Fibroblast of skin of back (primary cell): ENCODE measurements around the gene ZNF175. TPM values are rescaled to one million over a fixed set of nuclear protein-coding genes. Genes with fewer than 3 reads are reported as not detected.

Source experiments
- DNase-seq: peaks from one replicate; pipeline ENCODE4 v3.0.0-alpha.2; 2013
- polyA plus RNA-seq, 2 experiments: library from polyadenylated mRNA; unstranded; fragments of 120-200 nt; gene quantifications; one replicate each; pipeline ENCODE4 v1.2.1, GENCODE V29; 2013; ENCODE audit not compliant: insufficient read length in 2 of 2

Gene ZNF175
- polyA plus RNA-seq (2013, experiment 1 of 2; ENCODE audit: insufficient read length): 6.6 TPM
- 6.6 TPM for polyA plus RNA-seq (2013, experiment 2 of 2; ENCODE audit: insufficient read length)

GRCh38 chr19:51570962-51571575 lies at the start of gene ZNF175:
ZNF175 (plus strand) TSS chr19:51571283; CDS start chr19:51573330, 2,047 bp downstream.
- DNase-seq: peak; percentile 95

GRCh38 chr19:51521357-51521756 lies 49.7 kb upstream of the ZNF175 start:
- no peak for DNase-seq

GRCh38 chr19:51521781-51522180 lies 49.3 kb upstream of the ZNF175 start:
- DNase-seq: no peak

GRCh38 chr19:51524666-51525264 lies 46.3 kb upstream of the ZNF175 start:
- no peak for DNase-seq

GRCh38 chr19:51525651-51526050 lies 45.4 kb upstream of the ZNF175 start:
- no peak for DNase-seq

GRCh38 chr19:51529301-51529700 lies 41.8 kb upstream of the ZNF175 start:
- DNase-seq: no peak

- no peak for DNase-seq
Observed at GRCh38 chr19:51530616-51531015, 40.5 kb upstream of the ZNF175 start.

- no peak for DNase-seq
Observed at GRCh38 chr19:51531349-51532315, 39.5 kb upstream of the ZNF175 start, which contains the start of gene SIGLEC6. SIGLEC6 (minus strand) TSS chr19:51531670; CDS start chr19:51531648, 22 bp downstream.

- DNase-seq: no peak
Observed at GRCh38 chr19:51535535-51535934, 35.5 kb upstream of the ZNF175 start.

GRCh38 chr19:51539821-51540366 lies 31.2 kb upstream of the ZNF175 start:
- no peak for DNase-seq

- DNase-seq: no peak
Observed at GRCh38 chr19:51541458-51542357, 29.4 kb upstream of the ZNF175 start.

- no peak for DNase-seq
Observed at GRCh38 chr19:51542699-51543098, 28.4 kb upstream of the ZNF175 start.

GRCh38 chr19:51544038-51544437 lies 27.0 kb upstream of the ZNF175 start:
- no peak for DNase-seq

- no peak for DNase-seq
Observed at GRCh38 chr19:51546107-51546649, 24.9 kb upstream of the ZNF175 start.

- peak; percentile 38 for DNase-seq
Observed at GRCh38 chr19:51546650-51547396, 24.3 kb upstream of the ZNF175 start.

- peak; percentile 11 for DNase-seq
Observed at GRCh38 chr19:51547397-51548212, 23.5 kb upstream of the ZNF175 start.

GRCh38 chr19:51548213-51548651 lies 22.9 kb upstream of the ZNF175 start:
- DNase-seq: no peak

GRCh38 chr19:51548891-51549305 lies 22.2 kb upstream of the ZNF175 start:
- DNase-seq: no peak

- no peak for DNase-seq
Observed at GRCh38 chr19:51549533-51550324, 21.4 kb upstream of the ZNF175 start.
